Astrocyte (in vitro differentiated cells and primary cell): Measurements from ENCODE around the gene CLCN1. TPM values are rescaled to one million over a fixed set of nuclear protein-coding genes. Genes with fewer than 3 reads are reported as not detected.

Experiments used
- DNase-seq: peaks from one replicate; pipeline ENCODE4 v3.0.0-alpha.2; 2010; ENCODE audit warnings: low read depth
- FAIRE-seq: peaks from 2 replicates; lab custom pipeline; 2011; peaks lifted over from hg19 to GRCh38; lab: Jason Lieb, UNC
- H2AFZ ChIP-seq: 2 replicates; pipeline ENCODE4 v1.6.0; 2012; ENCODE audit warnings: low read depth, low read length, inconsistent platforms
- H3K27ac ChIP-seq: 2 replicates; pipeline ENCODE4 v1.5.1; 2011; ENCODE audit warnings: low read depth, low read length, inconsistent platforms
- H3K27me3 ChIP-seq: 2 replicates; pipeline ENCODE4 v1.6.0; 2011; ENCODE audit warnings: low read length, inconsistent platforms; ENCODE audit not compliant: insufficient read depth
- H3K36me3 ChIP-seq: 2 replicates; pipeline ENCODE4 v1.5.1; 2011; ENCODE audit warnings: low read length, inconsistent platforms; ENCODE audit not compliant: insufficient read depth
- H3K4me1 ChIP-seq: 2 replicates; pipeline ENCODE4 v1.5.1; 2011; ENCODE audit warnings: low read length, inconsistent platforms; ENCODE audit not compliant: insufficient read depth
- H3K4me2 ChIP-seq: 2 replicates; pipeline ENCODE4 v1.6.0; 2012; ENCODE audit warnings: low read length, inconsistent platforms
- H3K4me3 ChIP-seq: 2 replicates; pipeline ENCODE4 v1.5.1; 2011; ENCODE audit warnings: low read depth, mild to moderate bottlenecking, low read length, inconsistent platforms; ENCODE audit not compliant: insufficient read depth
- H3K79me2 ChIP-seq: 2 replicates; pipeline ENCODE4 v1.6.0; 2012; ENCODE audit warnings: mild to moderate bottlenecking, low read length, inconsistent platforms; ENCODE audit not compliant: insufficient read depth
- H3K9ac ChIP-seq: 2 replicates; pipeline ENCODE4 v1.6.0; 2012; ENCODE audit warnings: mild to moderate bottlenecking, low read length, inconsistent platforms
- H3K9me3 ChIP-seq: 2 replicates; pipeline ENCODE4 v1.5.1; 2012; ENCODE audit warnings: low read depth, mild to moderate bottlenecking, low read length, inconsistent platforms; ENCODE audit not compliant: insufficient read depth
- H4K20me1 ChIP-seq: 2 replicates; pipeline ENCODE4 v1.6.0; 2012; ENCODE audit warnings: low read length, inconsistent platforms; ENCODE audit not compliant: insufficient read depth
- H3K27ac Mint-ChIP-seq: one replicate; pipeline ENCODE4 v1.8.0; 2021; ENCODE audit warnings: mild to moderate bottlenecking, mixed read lengths; ENCODE audit not compliant: unreplicated experiment
- H3K27me3 Mint-ChIP-seq: one replicate; pipeline ENCODE4 v1.8.0; 2021; ENCODE audit warnings: low read depth, mixed read lengths; ENCODE audit not compliant: unreplicated experiment
- H3K36me3 Mint-ChIP-seq: one replicate; pipeline ENCODE4 v1.8.0; 2021; ENCODE audit warnings: low read depth, mixed read lengths; ENCODE audit not compliant: unreplicated experiment
- H3K4me1 Mint-ChIP-seq: one replicate; pipeline ENCODE4 v1.8.0; 2021; ENCODE audit warnings: low read depth, mixed read lengths; ENCODE audit not compliant: unreplicated experiment
- H3K4me3 Mint-ChIP-seq: one replicate; pipeline ENCODE4 v1.8.0; 2021; ENCODE audit warnings: mild to moderate bottlenecking, moderate library complexity, mixed read lengths; ENCODE audit not compliant: unreplicated experiment
- H3K9me3 Mint-ChIP-seq: one replicate; pipeline ENCODE4 v1.8.0; 2021; ENCODE audit warnings: mild to moderate bottlenecking, mixed read lengths; ENCODE audit not compliant: unreplicated experiment
- CTCF ChIP-seq: IDR thresholded peaks from 2 replicates; pipeline ENCODE4 v1.5.1; 2011; ENCODE audit warnings: low read depth, mild to moderate bottlenecking, inconsistent platforms, low read length, moderate library complexity; ENCODE audit not compliant: insufficient read depth
- EZH2 ChIP-seq: IDR thresholded peaks from 2 replicates; pipeline ENCODE4 v1.6.1; 2012; ENCODE audit warnings: mild to moderate bottlenecking, low read length, inconsistent platforms; ENCODE audit not compliant: insufficient read depth
- total RNA-seq: library from RNA; stranded (reverse); gene quantifications from 2 replicates; pipeline ENCODE4 v1.2.1, GENCODE V29; 2021

CLCN1 gene
- total RNA-seq, 1 donor from 2014 or later, result not detected

- H3K36me3 ChIP-seq, result peaks cover 11% of the 10 kb centered on the region
- H3K4me1 ChIP-seq, result peaks cover 17% of the 10 kb centered on the region
- H4K20me1 ChIP-seq, result peaks cover 42% of the 10 kb centered on the region
- no peak overlapping the region for H3K4me2 ChIP-seq
- no peaks in the 10 kb centered on the region for H3K9me3 ChIP-seq
- Mint-ChIP-seq H3K4me1 (peaks cover 13% of the 10 kb centered on the region), H3K9me3 (no peaks in the 10 kb centered on the region), H3K27me3 (peaks cover 4% of the 10 kb centered on the region), H3K36me3 (peaks cover 11% of the 10 kb centered on the region), H3K4me3 (no peak overlapping the region), H3K27ac (no peak overlapping the region)
- no peak for FAIRE-seq
- no peak overlapping the region for H2AFZ ChIP-seq
- DNase-seq, result no peak
- peak; percentile 39 for TF ChIP-seq CTCF
- TF ChIP-seq EZH2, result no peak
- peaks cover 3% of the 10 kb centered on the region for H3K79me2 ChIP-seq
- peaks cover under 1% of the 10 kb centered on the region for H3K27me3 ChIP-seq
- H3K27ac ChIP-seq, result no peak overlapping the region
- no peak overlapping the region for H3K9ac ChIP-seq
- H3K4me3 ChIP-seq, result no peak overlapping the region
These were observed 79.6 kb downstream of the CLCN1 start for GRCh38 chr7:143395187-143396149.

GRCh38 chr7:143396182-143396581, 80.3 kb downstream of the CLCN1 start:
- Mint-ChIP-seq H3K9me3 (no peaks in the 10 kb centered on the region), H3K27ac (no peak overlapping the region), H3K27me3 (peaks cover 9% of the 10 kb centered on the region), H3K4me3 (no peak overlapping the region), H3K4me1 (peaks cover 13% of the 10 kb centered on the region), H3K36me3 (peaks cover 11% of the 10 kb centered on the region)
- Histone ChIP-seq H3K4me2 (no peak overlapping the region), H3K4me3 (no peak overlapping the region), H3K9ac (no peak overlapping the region), H3K27ac (no peak overlapping the region), H4K20me1 (peaks cover 34% of the 10 kb centered on the region), H3K9me3 (no peaks in the 10 kb centered on the region), H2AFZ (no peak overlapping the region), H3K4me1 (peaks cover 10% of the 10 kb centered on the region), H3K27me3 (peaks cover 5% of the 10 kb centered on the region), H3K79me2 (no peaks in the 10 kb centered on the region), H3K36me3 (peaks cover 5% of the 10 kb centered on the region)
- TF ChIP-seq CTCF (no peak), EZH2 (no peak)
- FAIRE-seq, result no peak
- DNase-seq, result no peak
